ENCODE results near the gene MPI.
"Not testable (repeated sequence)": the region's sequence is repeated elsewhere in the genome, so short reads cannot be mapped to it uniquely, and the experiment has no call there.

The MPI gene

GRCh38 chr15:74884428-74885223 lies 5.2 kb upstream of the MPI start:
- no peaks in the 10 kb centered on the region for H4K20me1 ChIP-seq (ENCODE audit: insufficient read depth)
- no peak for TF ChIP-seq CTCF (conservative IDR thresholded peaks at IDR 0.05; ENCODE audit: low read depth, low read length)
- no peak overlapping the region for H3K27ac ChIP-seq
- no peak overlapping the region for H2AFZ ChIP-seq (ENCODE audit: low read depth)
- H3K4me1 ChIP-seq (ENCODE audit: low read depth, poor library complexity, severe bottlenecking), result peaks cover 4% of the 10 kb centered on the region
- H3K79me2 ChIP-seq (ENCODE audit: insufficient read depth, low read depth), result no peaks in the 10 kb centered on the region
- no peaks in the 10 kb centered on the region for H3K27me3 ChIP-seq (ENCODE audit: insufficient read depth, low read depth)
- H3K36me3 ChIP-seq (ENCODE audit: insufficient read depth), result no peaks in the 10 kb centered on the region
- no peak overlapping the region for H3K9ac ChIP-seq
- no peak overlapping the region for H3K4me3 ChIP-seq (IDR thresholded peaks at IDR 0.05; ENCODE audit: insufficient read depth, low read depth, low read length)
- no peak overlapping the region for H3K4me2 ChIP-seq

GRCh38 chr15:74885461-74885860 lies 4.4 kb upstream of the MPI start:
- no peak overlapping the region for H2AFZ ChIP-seq (ENCODE audit: low read depth)
- H3K4me2 ChIP-seq, result no peak overlapping the region
- no peak overlapping the region for H3K27ac ChIP-seq
- no peak overlapping the region for H3K4me3 ChIP-seq (IDR thresholded peaks at IDR 0.05; ENCODE audit: insufficient read depth, low read depth, low read length)
- H3K36me3 ChIP-seq (ENCODE audit: insufficient read depth), result no peaks in the 10 kb centered on the region
- TF ChIP-seq CTCF (conservative IDR thresholded peaks at IDR 0.05; ENCODE audit: low read depth, low read length), result no peak
- no peaks in the 10 kb centered on the region for H4K20me1 ChIP-seq (ENCODE audit: insufficient read depth)
- no peaks in the 10 kb centered on the region for H3K79me2 ChIP-seq (ENCODE audit: insufficient read depth, low read depth)
- H3K27me3 ChIP-seq (ENCODE audit: insufficient read depth, low read depth), result no peaks in the 10 kb centered on the region
- H3K4me1 ChIP-seq (ENCODE audit: low read depth, poor library complexity, severe bottlenecking), result peaks cover 6% of the 10 kb centered on the region
- H3K9ac ChIP-seq, result no peak overlapping the region

GRCh38 chr15:74887537-74888193 lies 2.2 kb upstream of the MPI start:
- H3K79me2 ChIP-seq (ENCODE audit: insufficient read depth, low read depth); H3K4me3 ChIP-seq (IDR thresholded peaks at IDR 0.05; ENCODE audit: insufficient read depth, low read depth, low read length); H3K9ac ChIP-seq; H4K20me1 ChIP-seq (ENCODE audit: insufficient read depth); H3K36me3 ChIP-seq (ENCODE audit: insufficient read depth); H3K27ac ChIP-seq; H3K27me3 ChIP-seq (ENCODE audit: insufficient read depth, low read depth); H2AFZ ChIP-seq (ENCODE audit: low read depth); H3K4me2 ChIP-seq: not testable (repeated sequence)
- H3K4me1 ChIP-seq (ENCODE audit: low read depth, poor library complexity, severe bottlenecking), result peaks cover 13% of the 10 kb centered on the region

- H2AFZ ChIP-seq (ENCODE audit: low read depth), result no peak overlapping the region
- TF ChIP-seq CTCF (conservative IDR thresholded peaks at IDR 0.05; ENCODE audit: low read depth, low read length), result no peak
- no peaks in the 10 kb centered on the region for H3K79me2 ChIP-seq (ENCODE audit: insufficient read depth, low read depth)
- H3K4me1 ChIP-seq (ENCODE audit: low read depth, poor library complexity, severe bottlenecking), result peaks cover 14% of the 10 kb centered on the region
- H3K4me3 ChIP-seq (IDR thresholded peaks at IDR 0.05; ENCODE audit: insufficient read depth, low read depth, low read length), result no peak overlapping the region
- no peaks in the 10 kb centered on the region for H3K27me3 ChIP-seq (ENCODE audit: insufficient read depth, low read depth)
- no peaks in the 10 kb centered on the region for H4K20me1 ChIP-seq (ENCODE audit: insufficient read depth)
- H3K36me3 ChIP-seq (ENCODE audit: insufficient read depth), result no peaks in the 10 kb centered on the region; the same call in 1 of the 2 replicates
- H3K9ac ChIP-seq, result no peak overlapping the region
- no peak overlapping the region for H3K27ac ChIP-seq
- H3K4me2 ChIP-seq, result no peak overlapping the region
Observed at GRCh38 chr15:74888716-74889115, 1.1 kb upstream of the MPI start.
